Tibial nerve (tissue), 4 donors: ENCODE data around the gene LTB. TPM values are rescaled to one million over a fixed set of nuclear protein-coding genes. Genes with fewer than 3 reads are reported as not detected.

Source experiments
- DNase-seq, 2 donors: peaks; one replicate each; pipeline ENCODE4 v3.0.0-alpha.2; 2019; ENCODE audit warnings: low spot score in 2 of 2
- H3K27ac ChIP-seq, 4 donors: fragments of 200-600 bp; sonication (generic) in 3 of 4; one replicate each; pipeline ENCODE4 v1.5.1; 2017 to 2019; ENCODE audit warnings: mild to moderate bottlenecking in 1 of 4
- H3K27me3 ChIP-seq, 2 donors: fragments of 200-600 bp; sonication (generic) in 1 of 2; one replicate each; pipeline versions ENCODE4 v1.5.1 to v1.6.0; 2017 to 2019
- H3K36me3 ChIP-seq, 3 donors: fragments of 200-600 bp; sonication (generic); one replicate each; pipeline ENCODE4 v1.5.1; 2018 to 2019
- H3K4me1 ChIP-seq, 4 donors: fragments of 200-600 bp; sonication (generic) in 3 of 4; one replicate each; pipeline ENCODE4 v1.5.1; 2017 to 2019
- H3K4me3 ChIP-seq, 4 donors: fragments of 200-600 bp; sonication (generic) in 3 of 4; one replicate each; pipeline ENCODE4 v1.5.1; 2017 to 2019; ENCODE audit warnings: mild to moderate bottlenecking in 1 of 4, moderate library complexity in 1 of 4
- H3K9me3 ChIP-seq, 4 donors: fragments of 200-600 bp; sonication (generic) in 3 of 4; one replicate each; pipeline ENCODE4 v1.5.1; 2017 to 2019
- EP300 ChIP-seq, 2 donors: sonication (generic); formaldehyde crosslinking; IDR thresholded peaks; one replicate each; pipeline ENCODE4 v1.6.1; 2017; ENCODE audit warnings: antibody characterized with exemption in 2 of 2, mild to moderate bottlenecking in 1 of 2
- POLR2A ChIP-seq, 2 donors: fragments of 450-650 bp; IDR thresholded peaks; one replicate each; pipeline ENCODE4 v1.6.1; 2017; ENCODE audit warnings: antibody characterized with exemption in 2 of 2, mild to moderate bottlenecking in 2 of 2, moderate library complexity in 2 of 2
- WGBS, 2 donors: methylation state at CpG; one replicate each; pipeline ENCODE4 v1.1.5; 2018; 5-methylcytosine and 5-hydroxymethylcytosine counted together
- total RNA-seq, 4 donors: library from RNA; depleted of rRNA; stranded (reverse); fragments of >200 nt; gene quantifications; one replicate each; pipeline ENCODE4 v1.1.0, GENCODE V29; 2016
- TF ChIP-seq, protein P1 (sequence below), 5 experiments: fragments of 200-600 bp in 3 of 5; fragments of 450-650 bp in 2 of 5; sonication (generic) in 3 of 5; IDR thresholded peaks; one replicate each; pipeline ENCODE4 v1.5.1; 2016 to 2019; ENCODE audit warnings: antibody characterized with exemption in 5 of 5, mild to moderate bottlenecking in 3 of 5, moderate library complexity in 2 of 5

The LTB gene
- total RNA-seq, 4 donors from 2014 or later: not detected

DNA sequence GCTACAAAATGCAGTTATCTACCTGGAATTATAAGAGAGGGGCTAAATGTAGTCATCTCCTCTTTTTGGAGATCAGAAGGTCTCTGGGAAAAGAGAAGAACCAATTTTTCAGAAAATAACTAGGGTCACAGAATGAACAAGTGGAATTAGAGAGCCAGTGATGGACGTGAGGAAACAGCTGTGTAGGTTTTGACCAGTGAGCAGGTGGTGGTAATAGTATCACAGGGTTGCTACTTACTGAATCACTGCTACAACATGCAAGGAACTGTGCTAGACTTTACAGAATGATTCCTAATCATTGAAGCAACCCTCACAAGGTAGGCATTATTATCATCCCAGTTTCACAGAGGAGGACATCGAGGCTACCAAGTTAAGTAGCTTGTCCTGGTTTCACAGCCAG is 37.5 kb downstream of the LTB start:
- no peak overlapping the region for H3K27ac ChIP-seq
- peaks cover 4 to 52% (median 27%) of the 10 kb centered on the region in 4 donors for H3K4me1 ChIP-seq
- H3K27me3 ChIP-seq: no peaks in the 10 kb centered on the region
- TF ChIP-seq EP300 (IDR thresholded peaks at IDR 0.05): no peak
- TF ChIP-seq, protein P1, sequence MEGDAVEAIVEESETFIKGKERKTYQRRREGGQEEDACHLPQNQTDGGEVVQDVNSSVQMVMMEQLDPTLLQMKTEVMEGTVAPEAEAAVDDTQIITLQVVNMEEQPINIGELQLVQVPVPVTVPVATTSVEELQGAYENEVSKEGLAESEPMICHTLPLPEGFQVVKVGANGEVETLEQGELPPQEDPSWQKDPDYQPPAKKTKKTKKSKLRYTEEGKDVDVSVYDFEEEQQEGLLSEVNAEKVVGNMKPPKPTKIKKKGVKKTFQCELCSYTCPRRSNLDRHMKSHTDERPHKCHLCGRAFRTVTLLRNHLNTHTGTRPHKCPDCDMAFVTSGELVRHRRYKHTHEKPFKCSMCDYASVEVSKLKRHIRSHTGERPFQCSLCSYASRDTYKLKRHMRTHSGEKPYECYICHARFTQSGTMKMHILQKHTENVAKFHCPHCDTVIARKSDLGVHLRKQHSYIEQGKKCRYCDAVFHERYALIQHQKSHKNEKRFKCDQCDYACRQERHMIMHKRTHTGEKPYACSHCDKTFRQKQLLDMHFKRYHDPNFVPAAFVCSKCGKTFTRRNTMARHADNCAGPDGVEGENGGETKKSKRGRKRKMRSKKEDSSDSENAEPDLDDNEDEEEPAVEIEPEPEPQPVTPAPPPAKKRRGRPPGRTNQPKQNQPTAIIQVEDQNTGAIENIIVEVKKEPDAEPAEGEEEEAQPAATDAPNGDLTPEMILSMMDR (IDR thresholded peaks at IDR 0.05): no peak
- no peak for TF ChIP-seq POLR2A (IDR thresholded peaks at IDR 0.05)
- no peak for DNase-seq
- no peak overlapping the region for H3K4me3 ChIP-seq
- WGBS, 2 donors: 65 to 77% methylated on average over 2 of the region's 2 CpGs
- peaks cover 0 to 17% (median 3%) of the 10 kb centered on the region in 3 donors for H3K36me3 ChIP-seq
- H3K9me3 ChIP-seq: no peaks in the 10 kb centered on the region

DNA sequence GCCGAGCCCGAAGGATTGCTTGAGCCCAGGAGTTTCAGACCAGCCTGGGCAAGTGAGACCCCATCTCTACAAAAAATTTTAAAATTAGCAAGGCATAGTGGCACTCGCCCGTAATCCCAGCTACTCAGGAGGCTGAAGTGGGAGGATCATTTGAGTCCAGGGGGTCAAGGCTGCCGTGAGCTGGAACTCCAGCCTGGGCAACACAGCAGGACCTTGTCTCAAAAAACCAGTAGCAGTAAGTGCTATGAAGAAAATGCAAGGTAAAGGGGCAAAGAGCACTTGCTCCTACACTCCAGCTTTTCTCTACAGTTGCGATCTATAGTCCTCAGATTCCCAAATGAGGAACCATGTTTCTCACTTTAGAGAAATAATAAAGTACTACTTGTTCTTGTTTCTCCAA is 38.6 kb downstream of the LTB start:
- peaks cover 4 to 58% (median 35%) of the 10 kb centered on the region in 4 donors for H3K4me1 ChIP-seq
- TF ChIP-seq, protein P1 (IDR thresholded peaks at IDR 0.05): no peak
- TF ChIP-seq POLR2A (IDR thresholded peaks at IDR 0.05): no peak
- no peak for TF ChIP-seq EP300 (IDR thresholded peaks at IDR 0.05)
- no peaks in the 10 kb centered on the region for H3K27me3 ChIP-seq
- peak overlapping the region in 1 of 4 donors; percentile 99 for H3K27ac ChIP-seq
- no peaks in the 10 kb centered on the region for H3K9me3 ChIP-seq
- H3K4me3 ChIP-seq: no peak overlapping the region
- no peak for DNase-seq
- H3K36me3 ChIP-seq: peaks cover 3 to 17% (median 4%) of the 10 kb centered on the region in 3 donors
- 91 to 93% methylated on average over 6 of the region's 6 CpGs for WGBS, 2 donors

DNA sequence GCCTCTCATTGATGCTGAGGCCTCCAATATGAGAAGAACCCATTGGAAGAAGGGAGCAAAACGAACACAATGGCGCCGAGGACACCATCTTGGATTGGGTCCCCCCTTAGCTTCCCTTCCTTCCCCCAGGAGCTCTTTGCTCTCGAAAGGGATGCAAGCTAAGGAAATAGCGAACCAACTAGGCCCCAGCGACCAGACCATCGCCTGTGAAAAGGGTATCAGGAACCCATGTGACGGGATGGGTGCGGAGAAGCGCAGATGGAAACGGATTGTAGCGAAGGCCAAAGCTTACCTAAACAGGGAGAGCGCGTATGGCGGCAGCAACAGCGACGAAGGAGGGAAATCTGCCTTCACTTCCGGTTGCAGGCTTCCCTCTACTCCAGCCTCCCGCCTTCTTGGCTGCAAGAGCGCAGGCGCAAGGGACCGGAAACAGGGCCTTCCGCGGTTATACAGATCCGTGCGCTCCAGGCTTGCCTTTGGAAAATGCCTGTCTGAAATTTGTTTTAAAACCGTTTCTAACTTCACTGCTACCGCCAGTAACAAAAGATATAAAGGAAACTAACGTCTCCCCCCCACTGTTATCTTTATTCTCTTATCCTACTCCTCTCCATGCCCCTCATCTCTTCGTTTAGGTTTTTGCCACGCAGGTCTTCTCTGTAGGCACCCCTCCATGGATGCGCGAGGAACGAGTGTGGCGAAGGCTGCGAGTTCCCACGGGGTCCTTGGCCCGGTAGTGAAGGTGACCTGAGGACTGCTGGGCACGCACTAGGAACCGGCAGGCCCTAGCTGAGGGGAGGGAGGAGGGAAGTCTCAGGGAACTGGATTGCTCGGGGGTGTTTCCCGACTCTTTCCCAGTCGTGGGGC is 40.3 kb downstream of the LTB start, which contains the start of gene DDX39B:
DDX39B (minus strand) TSS at position 346 of the 864 bp plus-strand sequence. CDS start 1,471 bp downstream, outside the sequence.
- DNase-seq: peak; percentile 89 to 91
- WGBS, 2 donors: 1% methylated on average over 43 of the region's 43 CpGs
- Histone ChIP-seq H3K9me3 (no peaks in the 10 kb centered on the region), H3K4me3 (peak within 1 kb of the TSS; percentile 65 to 84 (median 74)), H3K27me3 (no peaks in the 10 kb centered on the region), H3K27ac (peak within 1 kb of the TSS; percentile 93 to 99 (median 98)), H3K4me1 (peaks cover 4 to 62% (median 27%) of the 10 kb centered on the region in 4 donors), H3K36me3 (peaks cover 0 to 35% (median 19%) of the 10 kb centered on the region in 3 donors)
- TF ChIP-seq, protein P1 (IDR thresholded peaks at IDR 0.05): peak in 1 of 5 experiments; percentile 28
- peak; percentile 87 to 89 for TF ChIP-seq POLR2A (IDR thresholded peaks at IDR 0.05)
- peak; percentile 89 to 99 for TF ChIP-seq EP300 (IDR thresholded peaks at IDR 0.05)

DNA sequence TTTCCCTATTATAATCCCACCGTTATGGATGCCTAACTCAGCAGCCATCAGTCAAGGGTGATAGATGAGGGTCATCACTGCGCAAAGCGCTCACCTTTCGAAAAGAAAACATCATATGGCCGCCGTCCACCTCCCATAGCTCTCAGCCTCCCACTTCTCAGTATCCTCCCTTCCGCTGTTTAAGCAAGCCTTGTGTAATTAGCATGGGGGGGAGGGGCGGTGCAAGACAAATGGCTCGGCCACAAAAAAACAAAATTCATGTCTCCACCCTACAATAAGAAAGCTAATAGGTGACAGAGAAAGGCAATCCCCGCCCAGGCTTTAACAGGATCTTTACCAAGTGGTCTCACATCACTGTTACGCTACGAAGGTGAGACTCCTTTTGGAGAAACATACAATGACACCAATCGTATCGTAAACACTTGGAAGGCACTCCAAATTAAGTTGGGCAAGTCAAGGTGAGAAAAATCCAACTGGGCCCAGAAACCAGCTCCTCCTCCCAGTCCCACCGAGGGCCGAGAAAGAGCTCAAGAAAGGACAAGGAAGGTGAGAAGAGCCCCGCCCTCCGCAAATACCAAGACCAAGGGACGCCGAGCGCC is 41.1 kb downstream of the LTB start:
- WGBS, 2 donors: 0 to 1% methylated on average over 21 of the region's 21 CpGs
- H3K4me1 ChIP-seq: peaks cover 4 to 59% (median 25%) of the 10 kb centered on the region in 4 donors
- no peaks in the 10 kb centered on the region for H3K27me3 ChIP-seq
- peaks cover 0 to 42% (median 25%) of the 10 kb centered on the region in 3 donors for H3K36me3 ChIP-seq
- no peaks in the 10 kb centered on the region for H3K9me3 ChIP-seq
- peak overlapping the region; percentile 93 to 99 (median 98) for H3K27ac ChIP-seq
- peak overlapping the region; percentile 65 to 84 (median 74) for H3K4me3 ChIP-seq
- TF ChIP-seq POLR2A (IDR thresholded peaks at IDR 0.05) (no peak), EP300 (IDR thresholded peaks at IDR 0.05) (no peak)
- peak in 1 of 2 donors; percentile 66 for DNase-seq

DNA sequence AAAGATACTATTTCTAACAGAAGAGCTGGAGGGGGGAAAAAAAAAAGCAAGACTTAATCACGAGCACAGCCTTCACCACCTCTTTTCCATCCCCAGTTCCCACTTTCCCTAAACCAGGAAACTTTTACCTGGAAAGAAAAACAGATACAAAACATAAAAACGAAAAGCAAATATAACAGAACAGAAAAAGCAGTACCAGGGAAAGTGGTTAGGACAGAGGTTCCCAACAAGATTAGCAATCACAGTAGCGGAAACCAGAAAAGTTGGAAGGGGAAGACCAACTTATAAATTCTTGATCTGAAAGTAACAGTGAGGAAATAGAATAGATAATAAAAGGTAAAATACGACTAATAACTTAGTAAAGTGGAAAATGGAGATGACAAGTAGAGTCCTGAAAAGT is 41.6 kb downstream of the LTB start:
- H3K27me3 ChIP-seq: no peaks in the 10 kb centered on the region
- H3K4me1 ChIP-seq: peaks cover 4 to 55% (median 25%) of the 10 kb centered on the region in 4 donors
- TF ChIP-seq, protein P1 (IDR thresholded peaks at IDR 0.05): no peak
- no peak for TF ChIP-seq EP300 (IDR thresholded peaks at IDR 0.05)
- TF ChIP-seq POLR2A (IDR thresholded peaks at IDR 0.05): no peak
- DNase-seq: no peak
- no peaks in the 10 kb centered on the region for H3K9me3 ChIP-seq
- peak overlapping the region; percentile 93 to 99 (median 98) for H3K27ac ChIP-seq
- peaks cover 0 to 47% (median 28%) of the 10 kb centered on the region in 3 donors for H3K36me3 ChIP-seq
- peak overlapping the region; percentile 65 to 84 (median 74) for H3K4me3 ChIP-seq
- whole genome bisulfite sequencing, 2 donors: 8 to 11% methylated on average over 4 of the region's 4 CpGs
